GM18519 (cell line): ENCODE data around the gene PPP1R18.
A peak's percentile ranks its signal among the peaks of the same experiment; 100 is the strongest.

ENCODE experiments used
- ATAC-seq: cut with Tn5 transposase; IDR thresholded peaks from one replicate; pipeline ENCODE4 v1.9.1; 2021; ENCODE audit warnings: mild to moderate bottlenecking, moderate library complexity; ENCODE audit not compliant: unreplicated experiment, low FRiP score

The PPP1R18 gene

DNA sequence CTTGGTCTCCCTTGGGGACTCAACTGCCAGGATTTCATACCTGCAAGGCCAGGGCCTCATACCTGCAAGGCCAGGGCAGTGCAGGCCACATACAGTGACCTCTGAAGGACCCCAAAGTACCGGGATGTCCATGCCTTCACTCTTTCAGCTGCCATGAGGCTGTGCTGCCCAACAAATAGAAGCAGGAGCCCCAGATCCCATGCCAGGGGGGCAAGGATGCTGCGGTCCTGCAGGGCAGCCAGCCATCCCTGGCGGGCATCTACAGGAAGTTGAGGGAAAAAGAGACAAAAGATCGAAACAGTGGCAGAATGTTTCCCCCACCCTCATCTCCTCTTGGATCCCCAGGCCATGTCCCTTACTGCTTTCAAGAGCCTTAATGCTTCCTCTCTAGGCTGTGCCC lies 3.5 kb upstream of the PPP1R18 start:
- ATAC-seq, result no peak

GRCh38 chr6:30689022-30689865 lies 2.8 kb upstream of the PPP1R18 start:
- no peak for ATAC-seq

DNA sequence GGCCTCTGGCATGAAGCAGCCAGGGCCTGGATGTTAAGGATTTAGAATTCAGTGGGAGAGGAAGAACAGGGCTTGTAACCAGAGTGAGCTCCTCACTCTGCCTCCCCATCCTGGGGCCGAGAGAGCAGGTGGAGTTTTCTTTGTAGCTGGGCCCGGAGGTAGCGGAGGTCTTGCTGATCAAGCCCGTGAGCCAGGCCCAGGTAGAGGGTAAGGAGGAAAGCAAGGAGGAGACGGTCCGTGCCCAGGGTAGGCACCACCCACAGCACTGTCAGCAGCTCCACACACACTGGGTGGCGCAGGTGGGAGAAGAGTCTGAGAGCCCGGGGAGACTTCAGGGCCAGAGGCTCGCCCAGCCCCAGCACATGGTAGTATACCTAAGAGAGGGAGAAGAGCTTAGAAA lies 2.1 kb upstream of the PPP1R18 start:
- no peak for ATAC-seq

DNA sequence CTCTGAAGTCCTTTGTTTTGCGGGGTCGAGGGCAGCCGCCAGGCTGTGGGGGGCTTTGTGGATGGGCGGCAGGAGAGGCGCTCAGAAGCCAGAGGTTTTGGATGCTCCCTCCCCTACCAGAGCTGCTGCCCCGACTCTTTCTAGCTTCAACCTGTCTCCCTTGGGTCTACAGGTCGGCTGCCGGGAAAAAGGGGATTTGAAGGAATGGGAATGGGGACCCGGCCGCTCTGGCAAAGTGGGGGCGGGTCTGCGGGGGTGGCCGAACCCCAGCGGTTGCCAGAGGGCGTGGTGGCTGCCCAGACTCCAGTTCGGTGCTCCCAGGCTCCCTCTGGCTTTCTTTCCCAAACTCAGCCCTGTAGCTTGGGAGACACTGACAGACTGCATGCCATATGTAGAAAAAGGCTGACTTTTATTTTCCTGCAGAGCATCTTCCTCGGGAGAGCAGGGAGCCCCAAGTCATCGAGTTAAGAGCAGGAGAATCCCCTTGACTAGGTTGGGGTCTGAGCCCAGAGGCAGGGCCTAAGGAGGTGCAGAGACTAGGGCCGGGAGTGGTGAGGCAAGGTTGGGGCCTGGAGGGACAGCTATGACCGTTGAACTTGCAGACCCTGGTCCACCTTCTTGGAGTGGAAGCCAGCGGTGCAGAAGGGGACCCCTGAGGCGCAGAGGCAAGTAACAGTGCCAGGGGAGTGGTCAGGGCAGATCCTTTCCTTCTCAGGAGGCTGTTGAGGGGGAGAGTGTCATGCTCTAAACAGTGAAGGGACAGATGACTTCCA lies 1.4 kb upstream of the PPP1R18 start:
- ATAC-seq, result no peak

- ATAC-seq, result peak; percentile 30
Observed at GRCh38 chr6:30686908-30687658, 638 bp upstream of the PPP1R18 start.

DNA sequence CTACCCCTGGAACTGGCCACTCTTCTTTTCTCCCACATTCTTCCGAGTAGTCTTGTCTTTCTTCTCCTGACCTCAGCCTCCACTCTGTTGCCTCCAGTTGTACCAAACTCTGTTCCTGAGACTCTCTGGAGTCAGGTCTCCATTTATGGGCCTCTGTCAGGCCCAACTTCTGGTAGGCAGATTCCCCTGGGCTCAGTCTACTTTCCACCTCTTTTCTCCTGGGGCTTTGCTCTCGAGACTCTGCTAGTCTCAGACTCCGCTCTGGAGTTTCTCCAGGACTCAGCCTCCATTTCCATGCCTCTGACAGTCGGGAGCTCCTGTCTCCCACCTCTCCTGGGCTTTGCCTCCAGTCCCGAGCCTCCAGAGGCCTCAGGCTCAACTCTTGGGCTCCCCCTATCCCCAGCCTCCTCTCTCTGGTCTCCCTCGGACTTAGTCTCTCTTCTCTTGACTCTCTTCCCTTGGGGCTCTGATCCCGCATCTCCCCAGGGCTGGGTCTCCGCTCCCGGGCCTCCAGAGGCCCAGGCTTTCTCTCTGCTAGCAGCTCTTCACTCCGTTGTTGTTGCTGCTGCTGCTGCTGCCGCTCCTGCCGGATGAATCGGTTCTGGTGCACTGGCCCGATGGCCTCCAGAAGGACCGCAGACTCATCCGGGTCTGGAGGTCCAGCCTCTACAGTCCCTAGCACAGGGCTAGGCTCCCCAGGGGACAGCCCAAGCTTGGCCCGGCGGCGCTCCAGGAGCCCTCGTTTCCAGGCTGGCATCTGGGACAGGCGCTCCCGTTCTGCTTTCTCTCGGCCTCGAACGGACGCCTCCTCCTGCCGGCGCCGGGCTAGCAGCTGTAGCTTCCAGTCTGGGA lies 1.1 kb downstream of the PPP1R18 start:
- ATAC-seq, result no peak

DNA sequence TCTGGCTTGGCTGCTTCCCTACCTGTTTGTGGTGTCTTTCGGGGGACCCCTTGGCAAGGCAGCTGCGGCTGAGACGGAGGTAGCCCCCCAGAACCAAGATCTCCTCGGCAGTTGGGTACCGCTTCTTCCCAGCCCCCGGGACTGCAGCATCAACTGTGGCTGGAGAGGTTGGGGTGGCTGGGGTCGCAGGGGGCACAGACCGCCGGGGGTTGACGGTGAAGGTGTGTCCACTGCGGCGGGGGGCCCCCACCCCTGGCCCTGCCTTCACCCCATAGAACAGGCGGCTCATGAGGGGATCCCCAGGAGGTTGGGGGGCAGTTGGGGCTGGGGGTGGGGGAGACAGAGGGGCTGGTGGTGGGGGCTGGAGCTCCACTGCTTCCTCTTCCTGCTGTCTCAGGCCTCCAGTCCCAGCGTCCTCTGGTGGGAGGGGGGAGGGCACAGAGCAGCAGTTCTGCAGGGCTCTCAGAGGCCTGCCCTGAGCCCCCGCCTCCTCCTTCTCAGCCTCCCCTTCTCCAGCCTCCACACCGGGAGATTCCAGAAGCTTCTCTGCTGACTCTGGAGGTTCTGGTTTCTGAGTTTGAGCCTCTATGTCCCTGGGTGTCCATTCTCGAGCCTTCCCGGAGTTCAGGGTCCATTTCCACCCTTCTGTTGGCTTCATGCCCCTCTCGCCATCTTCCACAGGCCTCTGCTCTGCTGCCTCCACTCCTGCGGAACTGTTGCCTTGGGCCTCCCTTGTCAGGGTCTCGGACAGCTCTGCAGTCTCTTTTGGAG lies 1.9 kb downstream of the PPP1R18 start:
- no peak for ATAC-seq

GRCh38 chr6:30683980-30684338 lies 2.5 kb downstream of the PPP1R18 start:
- ATAC-seq, result no peak

- no peak for ATAC-seq
Observed at GRCh38 chr6:30683183-30683979, 3.1 kb downstream of the PPP1R18 start.

DNA sequence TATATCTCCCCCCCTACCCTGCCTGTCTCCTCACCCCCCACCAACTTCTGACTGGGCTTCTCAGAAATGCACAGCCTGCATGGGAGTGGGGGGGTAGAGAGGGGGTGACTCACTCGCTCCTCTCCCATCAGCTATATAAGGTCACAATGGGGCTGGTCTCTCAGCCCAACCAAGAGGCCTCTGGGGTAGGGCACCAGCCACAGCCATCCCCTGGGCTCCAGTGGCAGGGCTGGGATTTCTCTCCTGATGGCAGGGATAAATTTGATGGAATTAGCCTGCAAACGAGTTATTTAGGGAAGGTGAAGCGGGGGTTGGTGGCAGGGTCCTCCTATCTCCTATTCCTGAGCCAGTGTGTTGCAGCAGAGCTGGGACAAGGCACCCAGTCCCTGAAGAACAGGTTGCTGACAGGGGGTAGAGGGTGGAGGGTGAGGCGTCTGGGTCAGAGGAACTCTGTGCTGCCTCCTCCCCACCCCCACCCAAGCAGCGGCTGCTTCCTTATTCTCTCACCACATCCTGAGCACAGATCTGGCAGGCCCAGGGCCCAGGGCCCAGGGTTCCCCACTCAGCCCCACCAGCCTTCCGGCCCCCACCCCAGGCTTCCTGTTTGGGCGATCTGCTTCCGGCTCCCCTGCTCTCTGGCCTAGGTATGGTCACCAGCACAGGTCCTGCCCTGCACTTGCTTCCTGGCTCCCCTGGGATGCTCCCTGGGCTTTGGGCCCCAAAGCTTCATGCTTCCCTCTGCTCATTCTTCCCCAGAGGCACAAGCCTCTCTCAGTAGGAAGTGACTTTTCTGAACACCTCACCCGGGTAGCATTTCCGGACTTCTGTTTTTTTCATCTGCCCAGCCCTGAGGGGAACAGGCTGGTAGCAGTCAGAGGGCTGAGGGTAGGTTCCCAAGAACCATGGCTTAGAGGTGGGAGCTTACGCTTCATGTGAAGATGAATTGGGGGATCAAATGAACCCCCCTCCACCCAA lies 4.0 kb downstream of the PPP1R18 start:
- ATAC-seq, result no peak

DNA sequence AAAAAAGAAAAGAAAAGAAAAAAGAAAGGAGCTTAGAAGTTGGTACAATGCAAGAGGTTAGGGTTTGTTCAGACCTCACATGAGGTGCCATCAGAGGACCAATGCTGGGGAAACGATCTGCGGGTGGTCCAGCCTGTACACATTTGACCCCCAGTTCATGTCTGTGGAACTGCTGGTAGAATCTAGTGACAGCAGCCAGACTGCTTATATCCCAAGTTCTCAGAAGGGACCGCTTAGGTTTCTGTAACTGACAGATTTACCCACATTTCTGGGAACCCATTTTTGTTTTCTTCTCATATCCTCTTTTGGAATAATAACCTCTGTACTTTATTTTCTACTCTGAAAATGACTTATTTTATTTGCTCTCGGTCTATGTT lies 4.7 kb downstream of the PPP1R18 start:
- ATAC-seq, result no peak

- ATAC-seq, result no peak
Observed at GRCh38 chr6:30679765-30680535, 6.5 kb downstream of the PPP1R18 start.

GRCh38 chr6:30678964-30679726 lies 7.3 kb downstream of the PPP1R18 start:
- ATAC-seq, result no peak

DNA sequence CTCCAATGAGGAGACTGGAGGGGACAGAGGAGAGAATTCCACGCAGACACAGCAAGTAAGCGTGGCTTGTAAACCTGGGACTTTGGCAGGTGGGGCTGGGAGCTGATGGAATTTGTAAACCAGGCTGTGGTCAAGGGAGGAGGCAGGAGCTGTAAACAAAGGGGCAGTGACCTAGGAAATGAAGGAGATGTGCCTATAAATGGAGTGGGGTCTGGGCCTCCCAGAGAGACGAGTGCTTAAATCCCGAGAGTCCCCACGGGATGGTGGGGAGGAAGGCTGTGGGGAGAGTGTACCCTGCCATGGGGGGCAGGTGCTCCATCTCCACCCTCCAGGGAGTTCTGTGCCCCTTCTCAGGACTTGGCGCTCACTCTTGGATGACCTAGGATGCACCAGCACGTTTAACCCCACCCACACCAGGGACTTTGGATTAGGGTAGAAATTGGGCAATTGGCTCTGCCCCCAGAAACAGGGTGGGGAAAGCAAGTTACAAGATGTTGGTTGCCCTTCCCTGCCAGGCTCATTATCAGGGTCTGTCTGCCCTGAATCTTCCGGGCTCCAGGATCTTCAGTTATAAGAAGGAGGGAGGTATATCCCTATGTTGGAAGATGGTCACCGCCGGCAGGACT lies 9.7 kb downstream of the PPP1R18 start:
- ATAC-seq, result no peak

DNA sequence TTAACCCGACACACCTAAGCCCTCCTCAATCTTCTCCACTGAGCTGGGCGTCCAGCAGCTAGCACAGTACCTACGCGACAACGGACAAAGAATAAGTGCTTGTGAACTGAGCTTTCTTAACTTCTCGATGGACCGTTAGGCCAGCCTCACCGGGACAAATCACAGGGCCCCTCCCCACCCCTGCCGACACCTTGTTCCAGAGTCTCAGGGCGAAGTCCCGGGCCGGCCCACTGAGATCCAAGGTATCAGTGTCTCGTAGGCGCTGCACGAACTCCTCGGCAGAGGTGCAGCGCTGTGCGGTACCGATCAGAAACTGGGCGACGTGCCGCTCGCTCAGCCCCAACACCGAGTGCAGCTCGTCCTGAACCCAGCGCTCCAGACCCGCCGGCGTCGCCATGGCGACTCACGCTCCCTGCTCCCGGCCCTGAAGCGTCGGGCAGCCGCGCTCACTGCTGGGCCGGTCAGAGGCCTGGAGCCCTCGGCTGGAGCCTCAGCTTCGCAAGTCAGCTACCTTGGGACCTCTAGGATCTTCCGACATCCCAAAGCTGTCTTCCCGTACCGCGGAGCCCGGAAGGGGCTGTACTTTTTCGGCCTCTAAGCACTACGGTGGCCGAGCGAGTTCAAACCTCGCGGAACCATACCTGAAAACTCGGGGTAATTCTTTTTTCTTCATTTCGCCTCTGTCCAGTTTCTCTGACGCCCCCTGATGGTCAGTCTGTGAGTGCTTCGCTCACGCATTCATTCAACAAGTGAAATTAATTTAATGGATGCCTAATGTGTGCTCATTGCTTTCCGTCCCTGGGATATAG lies 13.8 kb downstream of the PPP1R18 start, which contains the start of gene DHX16:
TSS of gene DHX16 (minus strand) at position 562 of the 809 bp plus-strand sequence. CDS start at position 397, 165 bp downstream.
- no peak for ATAC-seq
